ENCODE measurements around the gene ATP10A.

The ATP10A gene

GRCh38 chr15:25767356-25768151, 95.6 kb downstream of the ATP10A start:
- Histone ChIP-seq H3K4me1 (peaks cover 0 to 29% (median 15%) of the 10 kb centered on the region in 4 donors), H3K27ac (no peak overlapping the region), H3K4me3 (no peak overlapping the region), H3K36me3 (peaks cover 0 to 18% (median 18%) of the 10 kb centered on the region in 3 donors), H3K27me3 (no peaks in the 10 kb centered on the region), H3K9me3 (no peaks in the 10 kb centered on the region)
- DNase-seq = no peak
- TF ChIP-seq CTCF (IDR thresholded peaks at IDR 0.05) = no peak
- intact Hi-C loops (cut with DNase I; ENCODE audit: low total_unique reads) = no loop called here

GRCh38 chr15:25766417-25766816, 96.7 kb downstream of the ATP10A start:
- Histone ChIP-seq H3K4me3 (no peak overlapping the region), H3K27me3 (no peaks in the 10 kb centered on the region), H3K36me3 (peaks cover 0 to 18% (median 18%) of the 10 kb centered on the region in 3 donors), H3K9me3 (no peaks in the 10 kb centered on the region), H3K27ac (no peak overlapping the region), H3K4me1 (peaks cover 0 to 29% (median 15%) of the 10 kb centered on the region in 4 donors)
- no peak for DNase-seq
- intact Hi-C loops (cut with DNase I; ENCODE audit: low total_unique reads) = no loop called here
- no peak for TF ChIP-seq CTCF (IDR thresholded peaks at IDR 0.05)

- no peak overlapping the region for H3K4me3 ChIP-seq
- TF ChIP-seq CTCF (IDR thresholded peaks at IDR 0.05) = no peak
- H3K4me1 ChIP-seq = peaks cover 0 to 29% (median 4%) of the 10 kb centered on the region in 4 donors
- H3K27me3 ChIP-seq = no peaks in the 10 kb centered on the region
- DNase-seq = no peak
- H3K9me3 ChIP-seq = no peaks in the 10 kb centered on the region
- intact Hi-C loops (cut with DNase I; ENCODE audit: low total_unique reads) = no loop called here
- no peak overlapping the region for H3K27ac ChIP-seq
- peaks cover 0 to 18% (median 18%) of the 10 kb centered on the region in 3 donors for H3K36me3 ChIP-seq
These were observed 98.0 kb downstream of the ATP10A start for GRCh38 chr15:25764980-25765735.

- intact Hi-C loops (cut with DNase I; ENCODE audit: low total_unique reads) = no loop called here
These were observed 99.2 kb downstream of the ATP10A start for GRCh38 chr15:25763954-25764353.

GRCh38 chr15:25763331-25763751, 99.8 kb downstream of the ATP10A start:
- Histone ChIP-seq H3K27ac (no peak overlapping the region), H3K36me3 (peaks cover 0 to 18% (median 14%) of the 10 kb centered on the region in 3 donors), H3K9me3 (no peaks in the 10 kb centered on the region), H3K27me3 (no peaks in the 10 kb centered on the region), H3K4me3 (no peak overlapping the region), H3K4me1 (peaks cover 0 to 34% (median 3%) of the 10 kb centered on the region in 4 donors)
- no peak for TF ChIP-seq CTCF (IDR thresholded peaks at IDR 0.05)
- no peak for DNase-seq
- intact Hi-C loops (cut with DNase I; ENCODE audit: low total_unique reads) = no loop called here

More at GRCh38 chr15:25763954-25764353, 99.2 kb downstream of the ATP10A start:
- no peak for TF ChIP-seq CTCF (IDR thresholded peaks at IDR 0.05)
- H3K27ac ChIP-seq = no peak overlapping the region
- no peak for DNase-seq
- peaks cover 0 to 18% (median 14%) of the 10 kb centered on the region in 3 donors for H3K36me3 ChIP-seq
- no peak overlapping the region for H3K4me3 ChIP-seq
- no peaks in the 10 kb centered on the region for H3K9me3 ChIP-seq
- no peaks in the 10 kb centered on the region for H3K27me3 ChIP-seq
- peaks cover 0 to 34% (median 3%) of the 10 kb centered on the region in 4 donors for H3K4me1 ChIP-seq
